Measurements from ENCODE around the gene OTULINL.
A peak's percentile ranks its signal among the peaks of the same experiment; 100 is the strongest.
"Not testable (repeated sequence)": the region's sequence is repeated elsewhere in the genome, so short reads cannot be mapped to it uniquely, and the experiment has no call there.

OTULINL gene

GRCh38 chr5:14581106-14581890 lies at the start of gene OTULINL:
OTULINL (plus strand) TSS chr5:14581792; CDS start chr5:14581895, 103 bp downstream.
- no peaks in the 10 kb centered on the region for H3K9me3 Mint-ChIP-seq
- H3K4me3 Mint-ChIP-seq: peak within 1 kb of the TSS; percentile 77
- ATAC-seq (replicated peaks; ENCODE audit: extremely low read depth, poor library complexity, severe bottlenecking) (peak; percentile 84), DNase-seq (ENCODE audit: low spot score in 2 of 2) (peak; percentile 72 to 75)
- peaks cover 9% of the 10 kb centered on the region for H3K36me3 Mint-ChIP-seq (ENCODE audit: insufficient read depth)
- H3K4me1 Mint-ChIP-seq: peaks cover 13% of the 10 kb centered on the region
- H3K27me3 Mint-ChIP-seq: no peaks in the 10 kb centered on the region
- peak within 1 kb of the TSS; percentile 83 for H3K27ac Mint-ChIP-seq (ENCODE audit: low read depth)

- DNase-seq (ENCODE audit: low spot score in 2 of 2) (no peak), ATAC-seq (replicated peaks; ENCODE audit: extremely low read depth, poor library complexity, severe bottlenecking) (no peak)
- no peaks in the 10 kb centered on the region for H3K27me3 Mint-ChIP-seq
- no peaks in the 10 kb centered on the region for H3K9me3 Mint-ChIP-seq
- no peak overlapping the region for H3K4me3 Mint-ChIP-seq
- peaks cover 5% of the 10 kb centered on the region for H3K4me1 Mint-ChIP-seq
- H3K27ac Mint-ChIP-seq (ENCODE audit: low read depth): no peak overlapping the region
- H3K36me3 Mint-ChIP-seq (ENCODE audit: insufficient read depth): no peaks in the 10 kb centered on the region
Observed at GRCh38 chr5:14532180-14532579, 49.4 kb upstream of the OTULINL start.

- Mint-ChIP-seq H3K4me3 (no peak overlapping the region), H3K36me3 (ENCODE audit: insufficient read depth) (no peaks in the 10 kb centered on the region), H3K27me3 (no peaks in the 10 kb centered on the region), H3K4me1 (peaks cover 5% of the 10 kb centered on the region), H3K27ac (ENCODE audit: low read depth) (no peak overlapping the region), H3K9me3 (no peaks in the 10 kb centered on the region)
- no peak for ATAC-seq (replicated peaks; ENCODE audit: extremely low read depth, poor library complexity, severe bottlenecking)
- DNase-seq (ENCODE audit: low spot score in 2 of 2): no peak
Observed at GRCh38 chr5:14534773-14535172, 46.8 kb upstream of the OTULINL start.

DNA sequence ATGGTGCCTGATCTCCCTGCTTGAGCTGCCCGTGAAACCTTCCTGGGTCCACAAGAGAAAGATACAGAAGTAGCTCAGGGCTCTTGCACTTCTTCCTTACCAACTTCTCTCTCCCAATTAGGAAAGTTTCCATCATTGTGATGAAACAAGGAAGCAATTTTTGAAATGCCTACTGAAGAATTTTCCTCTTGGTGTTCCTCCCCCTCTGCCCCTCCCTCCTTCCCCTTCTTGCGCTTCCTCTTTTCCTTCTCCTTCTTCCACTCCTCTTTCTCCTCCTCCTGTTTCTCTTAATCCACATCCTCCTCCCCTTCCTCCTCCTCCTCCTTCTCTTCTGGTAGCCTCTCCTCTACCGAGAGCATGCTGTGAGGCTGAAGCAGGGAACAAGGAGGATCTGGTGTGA lies 36.3 kb upstream of the OTULINL start:
- no peak overlapping the region for H3K27ac Mint-ChIP-seq (ENCODE audit: low read depth)
- peaks cover 30% of the 10 kb centered on the region for H3K27me3 Mint-ChIP-seq
- peaks cover 8% of the 10 kb centered on the region for H3K9me3 Mint-ChIP-seq
- H3K36me3 Mint-ChIP-seq (ENCODE audit: insufficient read depth): no peaks in the 10 kb centered on the region
- H3K4me1 Mint-ChIP-seq: peaks cover 6% of the 10 kb centered on the region
- H3K4me3 Mint-ChIP-seq: no peak overlapping the region
- ATAC-seq (replicated peaks; ENCODE audit: extremely low read depth, poor library complexity, severe bottlenecking): no peak
- DNase-seq (ENCODE audit: low spot score in 2 of 2): no peak

GRCh38 chr5:14545862-14546261 lies 35.7 kb upstream of the OTULINL start:
- ATAC-seq (replicated peaks; ENCODE audit: extremely low read depth, poor library complexity, severe bottlenecking) (no peak), DNase-seq (ENCODE audit: low spot score in 2 of 2) (no peak)
- H3K36me3 Mint-ChIP-seq (ENCODE audit: insufficient read depth): no peaks in the 10 kb centered on the region
- peaks cover 30% of the 10 kb centered on the region for H3K27me3 Mint-ChIP-seq
- H3K27ac Mint-ChIP-seq (ENCODE audit: low read depth): no peak overlapping the region
- H3K4me3 Mint-ChIP-seq: no peak overlapping the region
- peaks cover 6% of the 10 kb centered on the region for H3K4me1 Mint-ChIP-seq
- H3K9me3 Mint-ChIP-seq: peaks cover 8% of the 10 kb centered on the region

DNA sequence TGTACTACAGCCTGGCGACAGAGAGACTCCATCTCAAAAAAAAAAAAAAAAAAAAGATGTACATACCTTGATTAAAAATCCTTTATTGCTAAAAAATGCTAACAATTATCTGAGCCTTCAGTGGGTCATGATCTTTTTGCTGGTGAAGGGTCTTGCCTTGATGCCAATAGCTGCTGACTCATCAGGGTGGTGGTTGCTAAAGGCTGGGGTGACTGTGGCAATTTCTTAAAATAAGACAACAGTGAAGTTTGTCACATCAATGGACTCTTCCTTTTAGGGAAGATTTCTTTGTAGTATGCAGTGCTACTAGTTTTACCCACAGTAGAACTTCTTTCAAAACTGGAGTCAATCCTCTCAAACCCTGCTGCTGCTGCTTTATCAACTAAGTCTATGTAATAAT lies 33.9 kb upstream of the OTULINL start:
- no peak for ATAC-seq (replicated peaks; ENCODE audit: extremely low read depth, poor library complexity, severe bottlenecking)
- H3K36me3 Mint-ChIP-seq (ENCODE audit: insufficient read depth): no peaks in the 10 kb centered on the region
- H3K9me3 Mint-ChIP-seq: no peaks in the 10 kb centered on the region
- DNase-seq (ENCODE audit: low spot score in 2 of 2): no peak
- no peak overlapping the region for H3K4me3 Mint-ChIP-seq
- H3K27me3 Mint-ChIP-seq: peaks cover 26% of the 10 kb centered on the region
- H3K27ac Mint-ChIP-seq (ENCODE audit: low read depth): no peak overlapping the region
- peaks cover 6% of the 10 kb centered on the region for H3K4me1 Mint-ChIP-seq

- H3K36me3 Mint-ChIP-seq (ENCODE audit: insufficient read depth): no peaks in the 10 kb centered on the region
- H3K27ac Mint-ChIP-seq (ENCODE audit: low read depth): no peak overlapping the region
- peaks cover 48% of the 10 kb centered on the region for H3K27me3 Mint-ChIP-seq
- ATAC-seq (replicated peaks; ENCODE audit: extremely low read depth, poor library complexity, severe bottlenecking): no peak
- DNase-seq (ENCODE audit: low spot score in 2 of 2): no peak
- H3K4me1 Mint-ChIP-seq: peaks cover 6% of the 10 kb centered on the region
- H3K4me3 Mint-ChIP-seq: no peak overlapping the region
- H3K9me3 Mint-ChIP-seq: no peaks in the 10 kb centered on the region
Observed at GRCh38 chr5:14551211-14551610, 30.4 kb upstream of the OTULINL start.

DNA sequence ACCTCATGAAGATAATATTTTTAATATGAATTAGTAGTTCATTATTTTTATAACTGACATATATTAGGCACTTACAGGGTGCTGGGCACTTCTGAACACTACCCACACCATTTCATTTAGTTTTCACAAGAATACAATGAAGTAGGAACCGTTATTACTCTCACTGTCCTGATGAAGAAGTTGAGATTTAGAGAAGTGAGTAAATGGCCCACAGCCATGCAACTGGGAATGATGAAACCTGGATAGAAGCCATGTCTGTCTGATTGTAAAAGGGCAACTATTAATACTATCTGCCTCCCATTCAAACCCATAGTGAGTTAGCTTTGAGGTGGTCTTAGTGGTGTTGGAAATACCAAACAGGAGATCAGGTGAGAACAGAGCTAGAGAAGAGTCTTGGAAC lies 29.6 kb upstream of the OTULINL start:
- Mint-ChIP-seq H3K36me3 (ENCODE audit: insufficient read depth) (no peaks in the 10 kb centered on the region), H3K27me3 (peaks cover 43% of the 10 kb centered on the region), H3K27ac (ENCODE audit: low read depth) (no peak overlapping the region), H3K4me3 (no peak overlapping the region), H3K4me1 (peaks cover 6% of the 10 kb centered on the region), H3K9me3 (no peaks in the 10 kb centered on the region)
- DNase-seq (ENCODE audit: low spot score in 2 of 2) (no peak), ATAC-seq (replicated peaks; ENCODE audit: extremely low read depth, poor library complexity, severe bottlenecking) (no peak)

DNA sequence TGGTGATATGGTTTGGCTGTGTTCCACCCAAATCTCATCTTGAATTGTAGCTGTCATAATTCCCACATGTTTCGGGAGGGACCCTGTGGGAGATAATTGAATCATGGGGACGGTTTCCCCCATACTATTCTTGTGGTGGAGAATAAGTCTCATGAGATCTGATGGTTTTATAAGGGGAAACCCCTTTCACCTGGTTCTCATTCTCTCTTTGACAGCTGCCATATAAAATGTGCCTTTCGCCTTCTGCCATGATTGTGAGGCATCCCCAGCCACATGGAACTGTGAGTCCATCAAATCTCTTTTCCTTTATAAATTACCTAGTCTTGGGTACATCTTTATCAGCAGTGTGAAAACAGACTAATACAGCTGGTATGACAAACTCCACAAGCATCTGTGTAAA lies 27.3 kb upstream of the OTULINL start:
- not testable (repeated sequence) for DNase-seq (ENCODE audit: low spot score in 2 of 2); H3K36me3 Mint-ChIP-seq (ENCODE audit: insufficient read depth); H3K9me3 Mint-ChIP-seq; ATAC-seq (replicated peaks; ENCODE audit: extremely low read depth, poor library complexity, severe bottlenecking); H3K4me1 Mint-ChIP-seq; H3K4me3 Mint-ChIP-seq; H3K27ac Mint-ChIP-seq (ENCODE audit: low read depth)
- peaks cover 43% of the 10 kb centered on the region for H3K27me3 Mint-ChIP-seq

- no peak for ATAC-seq (replicated peaks; ENCODE audit: extremely low read depth, poor library complexity, severe bottlenecking)
- no peak overlapping the region for H3K4me3 Mint-ChIP-seq
- peaks cover 16% of the 10 kb centered on the region for H3K4me1 Mint-ChIP-seq
Observed at GRCh38 chr5:14556015-14556414, 25.6 kb upstream of the OTULINL start.

GRCh38 chr5:14557203-14557770 lies 24.3 kb upstream of the OTULINL start:
- DNase-seq (ENCODE audit: low spot score in 2 of 2) (no peak), ATAC-seq (replicated peaks; ENCODE audit: extremely low read depth, poor library complexity, severe bottlenecking) (no peak)
- Mint-ChIP-seq H3K36me3 (ENCODE audit: insufficient read depth) (peaks cover 2% of the 10 kb centered on the region), H3K4me1 (peaks cover 16% of the 10 kb centered on the region), H3K4me3 (no peak overlapping the region), H3K9me3 (no peaks in the 10 kb centered on the region), H3K27ac (ENCODE audit: low read depth) (no peak overlapping the region), H3K27me3 (peaks cover 39% of the 10 kb centered on the region)

More at GRCh38 chr5:14556015-14556414, 25.6 kb upstream of the OTULINL start:
- Mint-ChIP-seq H3K27me3 (peaks cover 43% of the 10 kb centered on the region), H3K27ac (ENCODE audit: low read depth) (no peak overlapping the region), H3K36me3 (ENCODE audit: insufficient read depth) (peaks cover 2% of the 10 kb centered on the region), H3K9me3 (no peaks in the 10 kb centered on the region)
- no peak for DNase-seq (ENCODE audit: low spot score in 2 of 2)

GRCh38 chr5:14557791-14558415 lies 23.7 kb upstream of the OTULINL start:
- Mint-ChIP-seq H3K4me1 (peaks cover 16% of the 10 kb centered on the region), H3K9me3 (no peaks in the 10 kb centered on the region)

More at GRCh38 chr5:14557791-14558415, 23.7 kb upstream of the OTULINL start:
- H3K4me3 Mint-ChIP-seq: no peak overlapping the region
- peaks cover 33% of the 10 kb centered on the region for H3K27me3 Mint-ChIP-seq
- ATAC-seq (replicated peaks; ENCODE audit: extremely low read depth, poor library complexity, severe bottlenecking): no peak
- H3K27ac Mint-ChIP-seq (ENCODE audit: low read depth): no peak overlapping the region
- no peak for DNase-seq (ENCODE audit: low spot score in 2 of 2)
- peaks cover 2% of the 10 kb centered on the region for H3K36me3 Mint-ChIP-seq (ENCODE audit: insufficient read depth)
